ENCODE measurements around the gene ATG2A. TPM values are rescaled to one million over a fixed set of nuclear protein-coding genes. Genes with fewer than 3 reads are reported as not detected.

The ATG2A gene
- total and polyA plus RNA-seq, 2 of the 8 experiments (the other 6 are each of a cell fraction or from before 2014, with no cell fraction given): 12.1 to 22.1 TPM

GRCh38 chr11:64911142-64911541, 5.9 kb downstream of the ATG2A start:
- Histone ChIP-seq H3K27ac (ENCODE audit: low read depth, low read length) (no peak overlapping the region), H3K79me2 (ENCODE audit: control insufficient read depth in 1 of 2, insufficient read depth in 2 of 2, low read length in 2 of 2) (no peaks in the 10 kb centered on the region), H3K27me3 (replicated peaks in 1 of 4; ENCODE audit: control insufficient read depth in 3 of 4, extremely low read depth in 1 of 4, insufficient read depth in 3 of 4, low read length in 3 of 4) (no peaks in the 10 kb centered on the region), H3K14ac (ENCODE audit: insufficient read length) (no peak overlapping the region), H3K4ac (replicated peaks; ENCODE audit: insufficient read length, low read depth, low read length) (no peak overlapping the region), H4K91ac (replicated peaks; ENCODE audit: insufficient read length, low read length) (no peak overlapping the region), H3K56ac (replicated peaks; ENCODE audit: insufficient read length, low read depth, low read length) (no peak overlapping the region), H2AFZ (ENCODE audit: low read length) (no peak overlapping the region), H2AK5ac (ENCODE audit: low read depth, low read length) (no peak overlapping the region), H3K9ac (replicated peaks in 1 of 4; ENCODE audit: extremely low read depth in 1 of 4, low read depth in 3 of 4, low read length in 3 of 4) (no peak overlapping the region), H2BK15ac (ENCODE audit: low read length) (no peak overlapping the region), H3K18ac (ENCODE audit: extremely low read depth, low read length) (no peak overlapping the region), H2BK120ac (replicated peaks; ENCODE audit: low read depth, low read length) (no peak overlapping the region), H3K4me1 (replicated peaks in 1 of 4; ENCODE audit: control insufficient read depth in 3 of 4, insufficient read depth in 4 of 4, low read length in 3 of 4) (peaks cover 0 to 6% (median 2%) of the 10 kb centered on the region in 4 experiments; a peak in 3 of 7 replicates), H3K4me3 (ENCODE audit: extremely low read depth in 1 of 4, insufficient read depth in 2 of 4, low read depth in 3 of 4, low read length in 4 of 4) (no peak overlapping the region), H2BK12ac (ENCODE audit: low read depth, low read length) (no peak overlapping the region), H4K20me1 (replicated peaks in 1 of 2; ENCODE audit: control insufficient read depth in 1 of 2, insufficient read depth in 2 of 2, low read length in 2 of 2) (peaks cover 2 to 6% of the 10 kb centered on the region in 2 experiments), H3K36me3 (ENCODE audit: control insufficient read depth in 2 of 4, insufficient read depth in 4 of 4, low read length in 3 of 4) (peaks cover 4 to 21% (median 13%) of the 10 kb centered on the region in 4 experiments; a peak in 5 of 8 replicates), H3K79me1 (ENCODE audit: low read depth, low read length) (0 out of 2 replicates have a peak, but pooled peaks cover 2% of the 10 kb centered on the region), H4K8ac (ENCODE audit: extremely low read depth, insufficient read depth, low read length) (no peak overlapping the region; the same call in 1 of the 2 replicates), H2BK20ac (ENCODE audit: low read length) (no peak overlapping the region), H4K5ac (ENCODE audit: insufficient read length, low read depth, low read length) (no peak overlapping the region), H2BK5ac (ENCODE audit: low read depth, low read length) (no peak overlapping the region), H3K4me2 (ENCODE audit: insufficient read depth in 1 of 2, low read depth in 2 of 2, low read length in 2 of 2) (no peak overlapping the region), H3K9me3 (ENCODE audit: insufficient read depth in 2 of 2, low read depth in 1 of 2, low read length in 1 of 2) (no peaks in the 10 kb centered on the region), H3K23ac (ENCODE audit: insufficient read length) (no peak overlapping the region), H3K23me2 (ENCODE audit: low read depth, low read length) (peaks cover 1% of the 10 kb centered on the region)
- ChIA-PET POLR2A (ENCODE audit: partially characterized antibody) (interaction anchor here (1.4 kb wide), 1 partner anchor 13 kb away, joined by 3 read pairs; no protein-coding TSS in a partner anchor), CTCF (ENCODE audit: partially characterized antibody) (interaction anchor here (1.0 to 2.7 kb wide), 8 partner anchors 14 to 103 kb away, joined by 3 to 19 read pairs (median 6); partner anchors contain the start of genes ARL2, BATF2 and GPHA2)
- no peak for TF ChIP-seq TCF12 (IDR thresholded peaks at IDR 0.05; ENCODE audit: low read depth, low read length)
- TF ChIP-seq CREB1 (IDR thresholded peaks at IDR 0.05): no peak
- TF ChIP-seq SIN3A (conservative IDR thresholded peaks at IDR 0.05 in 1 of 2, IDR thresholded peaks at IDR 0.05 in 1 of 2; ENCODE audit: low read depth in 1 of 2, low read length in 2 of 2): no peak
- TF ChIP-seq CBX5 (IDR thresholded peaks at IDR 0.05; ENCODE audit: low read depth, low read length): no peak
- TF ChIP-seq SP1 (IDR thresholded peaks at IDR 0.05; ENCODE audit: low read depth, low read length): no peak
- no peak for TF ChIP-seq TAF1 (IDR thresholded peaks at IDR 0.05; ENCODE audit: low read depth, low read length)
- no peak for TF ChIP-seq BCL11A (IDR thresholded peaks at IDR 0.05; ENCODE audit: low read depth in 2 of 2, low read length in 2 of 2)
- DNase-seq (ENCODE audit: low read depth in 1 of 2, low spot score in 2 of 2) (no peak), FAIRE-seq (no peak)
- 98% methylated on average over 7 of the region's 7 CpGs; no CpG with 5 or more reads in 1 of the 2 experiments for WGBS, 2 experiments (ENCODE audit: extremely low coverage in 1 of 2, insufficient coverage in 1 of 2, insufficient read length in 1 of 2, insufficient replicate concordance in 2 of 2, low coverage in 1 of 2, low lambda C conversion rate in 2 of 2, missing lambda C conversion rate in 1 of 2)
